Stimulated activated CD8-positive, alpha-beta memory T cell treated with anti-CD3 and anti-CD28 coated beads, Interleukin-15, amount 100 ng/mL, for 48 hours (primary cell): ENCODE results near the gene SPRTN.

Source experiments
- DNase-seq, 2 donors: peaks; one replicate each; pipeline ENCODE4 v3.0.0-alpha.2; 2020; ENCODE audit warnings: low read depth in 2 of 2

SPRTN gene

GRCh38 chr1:231338270-231339128 lies at the start of gene SPRTN:
Gene SPRTN (plus strand): TSS chr1:231338293. CDS start chr1:231338384, 91 bp downstream.
- no peak for DNase-seq

GRCh38 chr1:231295938-231296337 lies 42.2 kb upstream of the SPRTN start:
- no peak for DNase-seq

- DNase-seq: no peak
Observed at GRCh38 chr1:231301990-231302389, 36.1 kb upstream of the SPRTN start.

GRCh38 chr1:231310391-231310934 lies 27.6 kb upstream of the SPRTN start:
- DNase-seq: no peak

GRCh38 chr1:231311720-231312431 lies 26.2 kb upstream of the SPRTN start:
- no peak for DNase-seq

- no peak for DNase-seq
Observed at GRCh38 chr1:231312432-231312788, 25.7 kb upstream of the SPRTN start.

GRCh38 chr1:231313661-231314060 lies 24.4 kb upstream of the SPRTN start:
- DNase-seq: no peak

GRCh38 chr1:231315887-231316286 lies 22.2 kb upstream of the SPRTN start:
- peak in 1 of 2 donors; percentile 18 for DNase-seq

GRCh38 chr1:231317306-231318014 lies 20.6 kb upstream of the SPRTN start:
- no peak for DNase-seq

GRCh38 chr1:231318015-231318355 lies 20.1 kb upstream of the SPRTN start:
- no peak for DNase-seq

GRCh38 chr1:231318568-231318967 lies 19.5 kb upstream of the SPRTN start:
- DNase-seq: no peak

GRCh38 chr1:231319080-231319479 lies 19.0 kb upstream of the SPRTN start:
- DNase-seq: no peak

- no peak for DNase-seq
Observed at GRCh38 chr1:231322880-231323530, 15.1 kb upstream of the SPRTN start.

GRCh38 chr1:231324660-231325059 lies 13.4 kb upstream of the SPRTN start:
- DNase-seq: no peak

- no peak for DNase-seq
Observed at GRCh38 chr1:231326248-231326647, 11.8 kb upstream of the SPRTN start.

- no peak for DNase-seq
Observed at GRCh38 chr1:231327617-231328016, 10.5 kb upstream of the SPRTN start.

- no peak for DNase-seq
Observed at GRCh38 chr1:231329483-231329882, 8.6 kb upstream of the SPRTN start.

GRCh38 chr1:231332761-231333160 lies 5.3 kb upstream of the SPRTN start:
- no peak for DNase-seq

- DNase-seq: no peak
Observed at GRCh38 chr1:231334079-231334666, 3.9 kb upstream of the SPRTN start.

- DNase-seq: no peak
Observed at GRCh38 chr1:231334952-231335351, 3.1 kb upstream of the SPRTN start.
